H1 (cell line): ENCODE data around the gene SYDE1. TPM values are rescaled to one million over a fixed set of nuclear protein-coding genes. Genes with fewer than 3 reads are reported as not detected.

Experiments used
- CTCF ChIA-PET: fragments of 300-600 bp; sonication (Branson Sonifier 250); formaldehyde crosslinking; loops from one replicate; lab custom pipeline; 2021; ENCODE audit not compliant: partially characterized antibody; lab: Charles Lee
- POLR2A ChIA-PET: fragments of 300-600 bp; sonication (Branson Sonifier 250); formaldehyde crosslinking; loops from one replicate; lab custom pipeline; 2021; ENCODE audit warnings: inconsistent platforms; ENCODE audit not compliant: partially characterized antibody; lab: Charles Lee
- DNase-seq, 2 experiments: peaks; one replicate each; pipeline versions ENCODE4 v3.0.0 to v3.0.0-alpha.2; 2010 to 2022; ENCODE audit warnings: low spot score in 2 of 2, low read depth in 1 of 2, mixed read lengths in 1 of 2
- FAIRE-seq: peaks from 2 replicates; lab custom pipeline; 2011; peaks lifted over from hg19 to GRCh38; lab: Jason Lieb, UNC
- H2AFZ ChIP-seq: 2 replicates; pipeline ENCODE4 v1.8.1; 2012; ENCODE audit warnings: low read length, inconsistent platforms
- H2AK5ac ChIP-seq: 2 replicates; pipeline ENCODE4 v1.6.1; 2013; ENCODE audit warnings: low read depth, low read length
- H2BK120ac ChIP-seq: replicated peaks from 2 replicates; pipeline ENCODE3; 2013; ENCODE audit warnings: low read depth, low read length, inconsistent platforms
- H2BK12ac ChIP-seq: 2 replicates; pipeline ENCODE4 v1.6.1; 2013; ENCODE audit warnings: low read depth, low read length
- H2BK15ac ChIP-seq: 2 replicates; pipeline ENCODE4 v1.6.1; 2013; ENCODE audit warnings: low read length
- H2BK20ac ChIP-seq: 2 replicates; pipeline ENCODE4 v1.6.1; 2013; ENCODE audit warnings: low read length
- H2BK5ac ChIP-seq: 2 replicates; pipeline ENCODE4 v1.6.1; 2013; ENCODE audit warnings: low read depth, low read length
- H3K14ac ChIP-seq: 2 replicates; pipeline ENCODE4 v1.6.1; 2013; ENCODE audit warnings: inconsistent platforms; ENCODE audit not compliant: insufficient read length
- H3K18ac ChIP-seq: 2 replicates; pipeline ENCODE4 v1.6.1; 2013; ENCODE audit warnings: low read length; ENCODE audit errors: extremely low read depth
- H3K23ac ChIP-seq: 2 replicates; pipeline ENCODE4 v1.6.1; 2013; ENCODE audit warnings: inconsistent platforms; ENCODE audit not compliant: insufficient read length
- H3K23me2 ChIP-seq: 2 replicates; pipeline ENCODE4 v1.6.1; 2013; ENCODE audit warnings: low read depth, low read length
- H3K27ac ChIP-seq: 2 replicates; pipeline ENCODE4 v1.6.1; 2011; ENCODE audit warnings: low read depth, low read length, inconsistent platforms
- H3K27me3 ChIP-seq, 4 experiments: replicated peaks in 1 of 4; 1 replicate in 1 of 4; 2 replicates in 3 of 4; pipeline versions ENCODE4 v1.6.1 to v1.8.1; 2011 to 2013; ENCODE audit warnings: low read length in 3 of 4, mild to moderate bottlenecking in 3 of 4, inconsistent platforms in 2 of 4, mixed read lengths in 2 of 4, moderate library complexity in 1 of 4; ENCODE audit not compliant: control insufficient read depth in 3 of 4, insufficient read depth in 3 of 4; ENCODE audit errors: extremely low read depth in 1 of 4
- H3K36me3 ChIP-seq, 4 experiments: 2 replicates each; pipeline versions ENCODE4 v1.6.1 to v1.8.1; 2011 to 2013; ENCODE audit warnings: mild to moderate bottlenecking in 4 of 4, low read length in 3 of 4, moderate library complexity in 2 of 4, control low read depth in 1 of 4, inconsistent platforms in 1 of 4; ENCODE audit not compliant: insufficient read depth in 4 of 4, control insufficient read depth in 2 of 4
- H3K4ac ChIP-seq: replicated peaks from 2 replicates; pipeline ENCODE3; 2013; ENCODE audit warnings: low read length, low read depth, mixed read lengths, inconsistent platforms; ENCODE audit not compliant: insufficient read length
- H3K4me1 ChIP-seq, 4 experiments: replicated peaks in 1 of 4; 1 replicate in 1 of 4; 2 replicates in 3 of 4; pipeline versions ENCODE4 v1.6.1 to v1.8.1; 2011 to 2013; ENCODE audit warnings: low read length in 3 of 4, inconsistent platforms in 2 of 4, mixed read lengths in 1 of 4; ENCODE audit not compliant: insufficient read depth in 4 of 4, control insufficient read depth in 3 of 4
- H3K4me2 ChIP-seq, 2 experiments: 2 replicates each; pipeline versions ENCODE4 v1.6.1 to v1.8.1; 2011 to 2013; ENCODE audit warnings: low read depth in 2 of 2, low read length in 2 of 2, control low read depth in 1 of 2, inconsistent platforms in 1 of 2, mild to moderate bottlenecking in 1 of 2; ENCODE audit not compliant: insufficient read depth in 1 of 2
- H3K4me3 ChIP-seq, 4 experiments: fragments of 200-600, 300-600 bp in 1 of 4; sonication (generic), shearing (Covaris generic), sonication (Bioruptor Twin) in 1 of 4; 2 replicates each; pipeline versions ENCODE4 v1.5.1 to v1.8.1; 2011 to 2016; ENCODE audit warnings: low read length in 4 of 4, low read depth in 3 of 4, control low read depth in 2 of 4, inconsistent platforms in 2 of 4, mild to moderate bottlenecking in 2 of 4, mixed read lengths in 1 of 4, moderate library complexity in 1 of 4; ENCODE audit not compliant: insufficient read depth in 2 of 4; ENCODE audit errors: extremely low read depth in 1 of 4
- H3K56ac ChIP-seq: replicated peaks from 2 replicates; pipeline ENCODE3; 2013; ENCODE audit warnings: low read depth, mild to moderate bottlenecking, mixed read lengths, low read length, inconsistent platforms; ENCODE audit not compliant: insufficient read length
- H3K79me1 ChIP-seq: 2 replicates; pipeline ENCODE4 v1.6.1; 2013; ENCODE audit warnings: low read depth, low read length, control low read depth
- H3K79me2 ChIP-seq, 2 experiments: 2 replicates each; pipeline versions ENCODE4 v1.6.1 to v1.8.1; 2012 to 2013; ENCODE audit warnings: low read length in 2 of 2, mild to moderate bottlenecking in 2 of 2, inconsistent platforms in 1 of 2; ENCODE audit not compliant: insufficient read depth in 2 of 2, control insufficient read depth in 1 of 2
- H3K9ac ChIP-seq, 4 experiments: replicated peaks in 1 of 4; 1 replicate in 1 of 4; 2 replicates in 3 of 4; pipeline versions ENCODE4 v1.6.1 to v1.8.1; 2011 to 2013; ENCODE audit warnings: low read depth in 3 of 4, low read length in 3 of 4, control low read depth in 2 of 4, mild to moderate bottlenecking in 2 of 4, moderate library complexity in 2 of 4, inconsistent platforms in 1 of 4; ENCODE audit errors: extremely low read depth in 1 of 4
- H3K9me3 ChIP-seq, 2 experiments: 2 replicates each; pipeline versions ENCODE4 v1.6.1 to v1.8.1; 2012 to 2013; ENCODE audit warnings: mild to moderate bottlenecking in 2 of 2, moderate library complexity in 2 of 2, control low read depth in 1 of 2, inconsistent platforms in 1 of 2, low read depth in 1 of 2, low read length in 1 of 2, mixed read lengths in 1 of 2; ENCODE audit not compliant: insufficient read depth in 2 of 2
- H4K20me1 ChIP-seq, 2 experiments: replicated peaks in 1 of 2; 2 replicates each; pipeline versions ENCODE3 to v1.8.1; 2011 to 2013; ENCODE audit warnings: inconsistent platforms in 2 of 2, low read length in 2 of 2, mild to moderate bottlenecking in 1 of 2; ENCODE audit not compliant: insufficient read depth in 2 of 2, control insufficient read depth in 1 of 2
- H4K5ac ChIP-seq: 2 replicates; pipeline ENCODE4 v1.6.1; 2013; ENCODE audit warnings: low read length, low read depth, mixed read lengths, inconsistent platforms; ENCODE audit not compliant: insufficient read length
- H4K8ac ChIP-seq: 2 replicates; pipeline ENCODE4 v1.8.0; 2013; ENCODE audit warnings: mild to moderate bottlenecking, moderate library complexity, low read length, inconsistent platforms; ENCODE audit not compliant: insufficient read depth; ENCODE audit errors: extremely low read depth
- H4K91ac ChIP-seq: replicated peaks from 2 replicates; pipeline ENCODE3; 2013; ENCODE audit warnings: low read length, mixed read lengths, inconsistent platforms; ENCODE audit not compliant: insufficient read length
- BACH1 ChIP-seq: IDR thresholded peaks from 2 replicates; pipeline ENCODE4 v1.6.1; 2012; ENCODE audit warnings: low read length, improper control_type of control experiment
- JUND ChIP-seq: IDR thresholded peaks from 2 replicates; pipeline ENCODE4 v1.6.1; 2011; ENCODE audit warnings: mild to moderate bottlenecking, improper control_type of control experiment, low read length
- KDM4A ChIP-seq: IDR thresholded peaks from one replicate; pipeline ENCODE4 v1.7.1; 2012; ENCODE audit warnings: low read depth, mild to moderate bottlenecking, moderate library complexity, low read length, inconsistent platforms; ENCODE audit not compliant: severe bottlenecking
- NANOG ChIP-seq: IDR thresholded peaks from 2 replicates; pipeline ENCODE4 v1.6.1; 2011; ENCODE audit warnings: low read length, low read depth, mild to moderate bottlenecking, inconsistent platforms; ENCODE audit not compliant: insufficient read depth, poor library complexity, severe bottlenecking
- SIX5 ChIP-seq: IDR thresholded peaks from 2 replicates; pipeline ENCODE4 v1.6.1; 2011; ENCODE audit warnings: mild to moderate bottlenecking, low read depth, low read length
- SP1 ChIP-seq: IDR thresholded peaks from 2 replicates; pipeline ENCODE4 v1.6.1; 2011; ENCODE audit warnings: low read depth, low read length
- SP4 ChIP-seq: IDR thresholded peaks from 2 replicates; pipeline ENCODE4 v1.6.1; 2012; ENCODE audit warnings: low read length, inconsistent platforms
- SUZ12 ChIP-seq: fragments of 200-600 bp; sonication (generic); IDR thresholded peaks from 2 replicates; pipeline ENCODE4 v1.6.1; 2012; ENCODE audit warnings: mild to moderate bottlenecking, inconsistent platforms, low read length, moderate library complexity, mixed read lengths
- ZNF274 ChIP-seq: IDR thresholded peaks from 2 replicates; pipeline ENCODE4 v1.7.0; 2012; ENCODE audit warnings: low read length, borderline replicate concordance; ENCODE audit errors: extremely low read depth
- WGBS, 2 experiments: shearing (Covaris generic) in 1 of 2; methylation state at CpG; one replicate each; pipeline versions ENCODE4 v1.1.6 to v1.1.7; 2013 to 2015; ENCODE audit warnings: low lambda C conversion rate in 2 of 2, mixed read lengths in 2 of 2, inconsistent platforms in 1 of 2, low coverage in 1 of 2, missing lambda C conversion rate in 1 of 2; ENCODE audit not compliant: insufficient replicate concordance in 2 of 2, insufficient coverage in 1 of 2, insufficient read length in 1 of 2; ENCODE audit errors: extremely low coverage in 1 of 2, missing lambda C conversion rate in 1 of 2; 5-methylcytosine and 5-hydroxymethylcytosine counted together
- polyA plus RNA-seq, 7 experiments: library from polyadenylated mRNA; depleted of rRNA in 3 of 7; stranded (reverse) in 5 of 7; unstranded in 2 of 7; fragments of >200 nt in 5 of 7; fragments of 200-250 nt in 2 of 7; gene quantifications; 1 replicate in 5 of 7; 2 replicates in 1 of 7; 4 replicates in 1 of 7; pipeline versions ENCODE4 v1.2.1 to v1.2.3, GENCODE V29; 2011 to 2013; ENCODE audit warnings: missing spikeins in 2 of 7, mixed read lengths in 2 of 7
- total RNA-seq: library from RNA; stranded (reverse); fragmentation: NEBNext Ultra II Directional; extraction: Animal tissue kit (Norgen Biotek cat#: 25700); gene quantifications from 2 replicates; pipeline ENCODE4 v1.2.1, GENCODE V29; 2021

Gene SYDE1
- total and polyA plus RNA-seq, 2 of the 8 experiments (the other 6 are each of a cell fraction or from before 2014, with no cell fraction given) = 12.0 to 16.8 TPM

GRCh38 chr19:15075806-15076205 is 31.4 kb upstream of the SYDE1 start:
- H2BK120ac ChIP-seq = no peak overlapping the region
- H2BK20ac ChIP-seq = no peak overlapping the region
- no peaks in the 10 kb centered on the region for H3K36me3 ChIP-seq
- no peak for FAIRE-seq
- ChIA-PET POLR2A (no interaction called here), CTCF (interaction anchor here (0.5 to 0.9 kb wide), 2 partner anchors 9 to 390 kb away, joined by 3 read pairs; no protein-coding TSS in a partner anchor)
- H3K18ac ChIP-seq = no peak overlapping the region
- TF ChIP-seq KDM4A (no peak), BACH1 (no peak), NANOG (no peak), SP4 (no peak), SIX5 (no peak), SP1 (no peak), JUND (no peak), SUZ12 (no peak), ZNF274 (no peak)
- peaks cover 3 to 4% of the 10 kb centered on the region in 2 experiments; a peak in 2 of 4 replicates for H3K9me3 ChIP-seq
- H3K14ac ChIP-seq = no peak overlapping the region
- H4K8ac ChIP-seq = no peak overlapping the region
- H3K79me2 ChIP-seq = no peaks in the 10 kb centered on the region
- H2BK12ac ChIP-seq = no peak overlapping the region
- no peaks in the 10 kb centered on the region for H3K79me1 ChIP-seq
- H3K4me3 ChIP-seq = no peak overlapping the region
- H4K5ac ChIP-seq = no peak overlapping the region
- H3K4ac ChIP-seq = no peak overlapping the region
- 85% methylated on average over 4 of the region's 4 CpGs; no CpG with 5 or more reads in 1 of the 2 experiments for WGBS, 2 experiments
- no peak overlapping the region for H3K4me2 ChIP-seq
- H3K9ac ChIP-seq = no peak overlapping the region
- no peak overlapping the region for H2BK5ac ChIP-seq
- no peak overlapping the region for H2AK5ac ChIP-seq
- H3K56ac ChIP-seq = no peak overlapping the region
- DNase-seq = no peak
- H3K27ac ChIP-seq = no peak overlapping the region
- H3K23ac ChIP-seq = no peak overlapping the region
- H4K20me1 ChIP-seq = no peaks in the 10 kb centered on the region
- no peak overlapping the region for H2BK15ac ChIP-seq
- H4K91ac ChIP-seq = no peak overlapping the region
- H3K23me2 ChIP-seq = no peaks in the 10 kb centered on the region
- no peaks in the 10 kb centered on the region for H3K4me1 ChIP-seq
- no peak overlapping the region for H2AFZ ChIP-seq
- no peaks in the 10 kb centered on the region for H3K27me3 ChIP-seq
